ENCODE data around the gene GRIA3. TPM values are rescaled to one million over a fixed set of nuclear protein-coding genes. Genes with fewer than 3 reads are reported as not detected.

GRIA3 gene
- total RNA-seq, 1 experiment from 2014 or later, result not detected

GRCh38 chrX:123140904-123141303 is 43.2 kb upstream of the GRIA3 start:
- no peak overlapping the region for H2AFZ ChIP-seq (ENCODE audit: low read depth, low read length, poor library complexity, severe bottlenecking)
- H3K27me3 ChIP-seq (ENCODE audit: insufficient read depth, low read length), result no peaks in the 10 kb centered on the region
- POLR2A ChIA-PET, result no interaction called here
- ATAC-seq (no peak), DNase-seq (ENCODE audit: low read depth, low spot score) (no peak)
- no peak overlapping the region for H3K4me2 ChIP-seq (ENCODE audit: low read length)
- no peak overlapping the region for H3K4me3 ChIP-seq (replicated peaks in 1 of 2; ENCODE audit: low read depth in 1 of 2, low read length in 2 of 2)
- H3K27ac ChIP-seq (ENCODE audit: low read depth, low read length), result no peak overlapping the region
- no peaks in the 10 kb centered on the region for H3K9me2 ChIP-seq (ENCODE audit: insufficient read depth)
- no peaks in the 10 kb centered on the region for H3K36me3 ChIP-seq (ENCODE audit: control insufficient read depth in 1 of 2, insufficient read depth in 2 of 2, low read length in 2 of 2)
- no peaks in the 10 kb centered on the region for H3K9me3 ChIP-seq (ENCODE audit: control insufficient read depth in 1 of 2, insufficient read depth in 1 of 2, low read depth in 1 of 2, low read length in 2 of 2)
- H3K4me1 ChIP-seq (ENCODE audit: control insufficient read depth in 1 of 2, insufficient read depth in 2 of 2, low read length in 2 of 2), result no peaks in the 10 kb centered on the region
- CTCF ChIA-PET, result no interaction called here
- H4K20me1 ChIP-seq (ENCODE audit: insufficient read depth), result no peaks in the 10 kb centered on the region
- no peaks in the 10 kb centered on the region for H3K79me2 ChIP-seq (ENCODE audit: insufficient read depth, low read length)
- no peak for TF ChIP-seq FOSL1 (IDR thresholded peaks at IDR 0.05; ENCODE audit: low read depth)
- TF ChIP-seq EZH2 (IDR thresholded peaks at IDR 0.05), result no peak
- TF ChIP-seq TCF7L2 (IDR thresholded peaks at IDR 0.05; ENCODE audit: borderline replicate concordance, extremely low read depth, insufficient read depth, insufficient read length), result no peak
- no peak for TF ChIP-seq POLR2AphosphoS5 (IDR thresholded peaks at IDR 0.05; ENCODE audit: low read depth, low read length)
- BruUV-seq (replicated peaks), result no TSS peak
- no peak overlapping the region for H3K9ac ChIP-seq (ENCODE audit: low read length)
- RAD21 ChIA-PET (ENCODE audit: low non-redundant PET in 1 of 2, low total read pairs in 2 of 2, uncharacterized antibody in 2 of 2, unreplicated experiment in 2 of 2), result no interaction called here
- intact Hi-C loops (cut with micrococcal nuclease), result no loop called here

DNA sequence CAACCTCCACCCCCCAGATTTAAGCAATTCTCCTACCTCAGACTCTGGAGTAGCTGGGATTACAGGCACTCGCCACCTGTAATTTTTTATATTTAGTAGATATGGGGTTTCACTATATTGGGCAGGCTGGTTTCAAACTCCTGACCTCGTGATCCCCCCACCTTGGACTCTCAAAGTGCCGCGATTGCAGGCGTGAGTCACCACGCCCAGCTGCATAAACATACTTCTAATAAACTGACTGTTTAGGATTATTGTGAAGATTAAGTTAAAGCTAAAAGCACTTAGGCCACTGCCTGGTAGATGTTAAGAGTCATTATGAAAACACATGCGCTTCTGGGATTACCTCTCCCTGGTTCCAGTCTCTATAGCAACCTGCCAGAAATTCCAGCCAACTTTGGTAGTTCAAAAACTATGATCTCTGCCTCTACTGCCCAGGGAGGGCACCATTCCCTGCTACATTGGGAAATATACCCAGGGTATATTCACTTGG is 30.2 kb upstream of the GRIA3 start:
- Histone ChIP-seq H4K20me1 (ENCODE audit: insufficient read depth) (no peaks in the 10 kb centered on the region), H3K4me2 (ENCODE audit: low read length) (0 out of 2 replicates have a peak overlapping the region, but pooled peaks have one; percentile 9), H3K4me1 (ENCODE audit: control insufficient read depth in 1 of 2, insufficient read depth in 2 of 2, low read length in 2 of 2) (no peaks in the 10 kb centered on the region), H3K36me3 (ENCODE audit: control insufficient read depth in 1 of 2, insufficient read depth in 2 of 2, low read length in 2 of 2) (no peaks in the 10 kb centered on the region), H3K27ac (ENCODE audit: low read depth, low read length) (no peak overlapping the region), H3K79me2 (ENCODE audit: insufficient read depth, low read length) (no peaks in the 10 kb centered on the region), H3K9ac (ENCODE audit: low read length) (no peak overlapping the region), H3K4me3 (replicated peaks in 1 of 2; ENCODE audit: low read depth in 1 of 2, low read length in 2 of 2) (no peak overlapping the region), H2AFZ (ENCODE audit: low read depth, low read length, poor library complexity, severe bottlenecking) (no peak overlapping the region), H3K27me3 (ENCODE audit: insufficient read depth, low read length) (no peaks in the 10 kb centered on the region), H3K9me2 (ENCODE audit: insufficient read depth) (no peaks in the 10 kb centered on the region), H3K9me3 (ENCODE audit: control insufficient read depth in 1 of 2, insufficient read depth in 1 of 2, low read depth in 1 of 2, low read length in 2 of 2) (no peaks in the 10 kb centered on the region)
- peak; percentile 38; the same call in 1 of the 2 replicates for ATAC-seq
- ChIA-PET CTCF (no interaction called here), RAD21 (ENCODE audit: low non-redundant PET in 1 of 2, low total read pairs in 2 of 2, uncharacterized antibody in 2 of 2, unreplicated experiment in 2 of 2) (no interaction called here), POLR2A (no interaction called here)
- BruUV-seq (replicated peaks), result no TSS peak
- no peak for DNase-seq (ENCODE audit: low read depth, low spot score)
- intact Hi-C loops (cut with micrococcal nuclease), result no loop called here
- TF ChIP-seq RAD21 (IDR thresholded peaks at IDR 0.05; ENCODE audit: low read depth) (no peak), YY1 (IDR thresholded peaks at IDR 0.05; ENCODE audit: extremely low read depth, insufficient replicate concordance, low read depth, low read length) (no peak), MAX (IDR thresholded peaks at IDR 0.05) (no peak), CEBPB (IDR thresholded peaks at IDR 0.05; ENCODE audit: low read depth) (no peak), ZFX (IDR thresholded peaks at IDR 0.05) (no peak), POLR2AphosphoS5 (IDR thresholded peaks at IDR 0.05; ENCODE audit: low read depth, low read length) (no peak)
